Measurements from ENCODE around the gene REST. TPM values are rescaled to one million over a fixed set of nuclear protein-coding genes. Genes with fewer than 3 reads are reported as not detected.

The REST gene
- total RNA-seq, 2 donors from 2014 or later = 88.2 to 92.2 TPM

DNA sequence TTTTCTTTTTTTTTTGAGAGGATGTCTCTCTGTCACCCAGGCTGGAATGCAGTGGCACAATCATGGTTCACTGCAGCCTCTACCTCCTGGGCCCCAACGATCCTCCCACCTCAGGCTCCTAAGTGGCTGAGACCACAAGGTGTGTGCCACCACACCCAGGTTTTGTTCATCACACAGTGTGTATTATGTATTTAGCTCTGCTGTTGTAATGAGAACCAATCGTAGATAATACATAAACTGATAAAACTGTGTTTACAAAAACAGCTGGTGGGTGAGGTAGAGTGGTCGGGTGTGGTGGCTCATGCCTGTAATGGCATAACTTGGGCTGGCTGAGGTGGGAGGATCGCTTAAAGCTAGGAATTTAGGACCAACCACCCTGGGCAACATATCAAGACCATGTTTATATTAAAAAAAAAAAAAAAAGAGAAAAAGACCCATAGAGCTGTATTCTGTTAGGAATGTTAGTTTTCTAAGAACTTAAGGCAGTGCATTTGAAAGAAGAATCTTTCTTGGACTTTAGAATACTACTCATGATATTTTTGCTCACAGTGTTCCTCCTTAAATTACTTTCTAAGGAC lies 105.9 kb downstream of the REST start:
- no peaks in the 10 kb centered on the region for H3K4me1 Mint-ChIP-seq
- H3K9ac ChIP-seq (ENCODE audit: extremely low read depth, low read length, poor library complexity, severe bottlenecking) = no peak overlapping the region
- DNase-seq = no peak
- WGBS, 2 experiments (ENCODE audit: insufficient coverage in 1 of 2, insufficient read length in 1 of 2) = 80 to 91% methylated on average over 1 to 4 of the region's 4 CpGs
- H3K4me3 Mint-ChIP-seq = no peak overlapping the region
- H3K4me1 ChIP-seq (ENCODE audit: control insufficient read depth, insufficient read depth, low read length) = no peaks in the 10 kb centered on the region
- H3K36me3 Mint-ChIP-seq (ENCODE audit: low read depth) = peaks cover 67% of the 10 kb centered on the region
- TF ChIP-seq, protein P1, sequence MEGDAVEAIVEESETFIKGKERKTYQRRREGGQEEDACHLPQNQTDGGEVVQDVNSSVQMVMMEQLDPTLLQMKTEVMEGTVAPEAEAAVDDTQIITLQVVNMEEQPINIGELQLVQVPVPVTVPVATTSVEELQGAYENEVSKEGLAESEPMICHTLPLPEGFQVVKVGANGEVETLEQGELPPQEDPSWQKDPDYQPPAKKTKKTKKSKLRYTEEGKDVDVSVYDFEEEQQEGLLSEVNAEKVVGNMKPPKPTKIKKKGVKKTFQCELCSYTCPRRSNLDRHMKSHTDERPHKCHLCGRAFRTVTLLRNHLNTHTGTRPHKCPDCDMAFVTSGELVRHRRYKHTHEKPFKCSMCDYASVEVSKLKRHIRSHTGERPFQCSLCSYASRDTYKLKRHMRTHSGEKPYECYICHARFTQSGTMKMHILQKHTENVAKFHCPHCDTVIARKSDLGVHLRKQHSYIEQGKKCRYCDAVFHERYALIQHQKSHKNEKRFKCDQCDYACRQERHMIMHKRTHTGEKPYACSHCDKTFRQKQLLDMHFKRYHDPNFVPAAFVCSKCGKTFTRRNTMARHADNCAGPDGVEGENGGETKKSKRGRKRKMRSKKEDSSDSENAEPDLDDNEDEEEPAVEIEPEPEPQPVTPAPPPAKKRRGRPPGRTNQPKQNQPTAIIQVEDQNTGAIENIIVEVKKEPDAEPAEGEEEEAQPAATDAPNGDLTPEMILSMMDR (conservative IDR thresholded peaks at IDR 0.05) = no peak
- peaks cover 79% of the 10 kb centered on the region for H3K36me3 ChIP-seq (ENCODE audit: control insufficient read depth, insufficient read depth, low read length)
- H3K27me3 ChIP-seq (ENCODE audit: control insufficient read depth, insufficient read depth, low read length, poor library complexity, severe bottlenecking) = no peaks in the 10 kb centered on the region
- H3K4me3 ChIP-seq (ENCODE audit: low read length) = no peak overlapping the region
- H3K27ac Mint-ChIP-seq = no peak overlapping the region
- H3K9me3 ChIP-seq (ENCODE audit: control insufficient read depth, low read length) = no peaks in the 10 kb centered on the region
- H3K27ac ChIP-seq (ENCODE audit: low read depth, low read length) = no peak overlapping the region
- H3K9me3 Mint-ChIP-seq = no peaks in the 10 kb centered on the region
- H3K27me3 Mint-ChIP-seq (ENCODE audit: insufficient read depth) = no peaks in the 10 kb centered on the region

Other genes starting within 250 kb of the REST start
- gene HOPX, start 226.6 kb upstream of the REST start, total RNA-seq = not detected
- under 1 TPM; 0.59 to 0.62 TPM for gene SPINK2, start 86.2 kb upstream of the REST start, total RNA-seq
- 10 to 100 TPM; 17.8 to 20.7 TPM for gene NOA1, start 69.7 kb downstream of the REST start, total RNA-seq
- gene POLR2B, start 71.0 kb downstream of the REST start, total RNA-seq = 100 to 1,000 TPM; 106 to 112 TPM
- gene IGFBP7, start 202.5 kb downstream of the REST start, total RNA-seq = 1 to 10 TPM in 1 of 2 donors, not detected in 1; 1.1 TPM

All from endodermal cell (in vitro differentiated cells).